ENCODE data around the gene SRRM1. TPM values are rescaled to one million over a fixed set of nuclear protein-coding genes. Genes with fewer than 3 reads are reported as not detected.
A peak's percentile ranks its signal among the peaks of the same experiment; 100 is the strongest.

The SRRM1 gene, protein sequence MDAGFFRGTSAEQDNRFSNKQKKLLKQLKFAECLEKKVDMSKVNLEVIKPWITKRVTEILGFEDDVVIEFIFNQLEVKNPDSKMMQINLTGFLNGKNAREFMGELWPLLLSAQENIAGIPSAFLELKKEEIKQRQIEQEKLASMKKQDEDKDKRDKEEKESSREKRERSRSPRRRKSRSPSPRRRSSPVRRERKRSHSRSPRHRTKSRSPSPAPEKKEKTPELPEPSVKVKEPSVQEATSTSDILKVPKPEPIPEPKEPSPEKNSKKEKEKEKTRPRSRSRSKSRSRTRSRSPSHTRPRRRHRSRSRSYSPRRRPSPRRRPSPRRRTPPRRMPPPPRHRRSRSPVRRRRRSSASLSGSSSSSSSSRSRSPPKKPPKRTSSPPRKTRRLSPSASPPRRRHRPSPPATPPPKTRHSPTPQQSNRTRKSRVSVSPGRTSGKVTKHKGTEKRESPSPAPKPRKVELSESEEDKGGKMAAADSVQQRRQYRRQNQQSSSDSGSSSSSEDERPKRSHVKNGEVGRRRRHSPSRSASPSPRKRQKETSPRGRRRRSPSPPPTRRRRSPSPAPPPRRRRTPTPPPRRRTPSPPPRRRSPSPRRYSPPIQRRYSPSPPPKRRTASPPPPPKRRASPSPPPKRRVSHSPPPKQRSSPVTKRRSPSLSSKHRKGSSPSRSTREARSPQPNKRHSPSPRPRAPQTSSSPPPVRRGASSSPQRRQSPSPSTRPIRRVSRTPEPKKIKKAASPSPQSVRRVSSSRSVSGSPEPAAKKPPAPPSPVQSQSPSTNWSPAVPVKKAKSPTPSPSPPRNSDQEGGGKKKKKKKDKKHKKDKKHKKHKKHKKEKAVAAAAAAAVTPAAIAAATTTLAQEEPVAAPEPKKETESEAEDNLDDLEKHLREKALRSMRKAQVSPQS
- 157 and 163 TPM in 2 replicates for total RNA-seq
- polyA plus RNA-seq: 30.9 and 39.7 TPM in 2 replicates
- 48.0 and 64.2 TPM in 2 replicates for polyA plus RNA-seq (2011; cell fraction: cytosol; rRNA removed)
- polyA plus RNA-seq (2011; cell fraction: nucleus; rRNA removed): 124 and 146 TPM in 2 replicates
- polyA plus RNA-seq (2012): 47.7 and 57.8 TPM in 2 replicates
- polyA minus RNA-seq: 58.9 and 66.5 TPM in 2 replicates
- polyA minus RNA-seq (2011; cell fraction: cytosol; rRNA and poly(A)+ RNA removed): 36.9 TPM
- polyA minus RNA-seq (2011; cell fraction: nucleus; rRNA and poly(A)+ RNA removed): 109 and 157 TPM in 2 replicates
- Bru-seq, nascent RNA: percentile 97 among the genes with signal in this experiment
- BruChase-seq, experiment 1, labeled RNA remaining after a 6-hour chase: percentile 98 among the genes with signal in this experiment
- BruChase-seq, experiment 2, labeled RNA remaining after a 2-hour chase: percentile 97 among the genes with signal in this experiment
- long read RNA-seq, full-length matches to known transcripts: 43 of 213 reads
- long read RNA-seq, partial matches to known transcripts: 47 of 213 reads
- long read RNA-seq, other reads (novel, unspliced or antisense): 123 of 213 reads

DNA sequence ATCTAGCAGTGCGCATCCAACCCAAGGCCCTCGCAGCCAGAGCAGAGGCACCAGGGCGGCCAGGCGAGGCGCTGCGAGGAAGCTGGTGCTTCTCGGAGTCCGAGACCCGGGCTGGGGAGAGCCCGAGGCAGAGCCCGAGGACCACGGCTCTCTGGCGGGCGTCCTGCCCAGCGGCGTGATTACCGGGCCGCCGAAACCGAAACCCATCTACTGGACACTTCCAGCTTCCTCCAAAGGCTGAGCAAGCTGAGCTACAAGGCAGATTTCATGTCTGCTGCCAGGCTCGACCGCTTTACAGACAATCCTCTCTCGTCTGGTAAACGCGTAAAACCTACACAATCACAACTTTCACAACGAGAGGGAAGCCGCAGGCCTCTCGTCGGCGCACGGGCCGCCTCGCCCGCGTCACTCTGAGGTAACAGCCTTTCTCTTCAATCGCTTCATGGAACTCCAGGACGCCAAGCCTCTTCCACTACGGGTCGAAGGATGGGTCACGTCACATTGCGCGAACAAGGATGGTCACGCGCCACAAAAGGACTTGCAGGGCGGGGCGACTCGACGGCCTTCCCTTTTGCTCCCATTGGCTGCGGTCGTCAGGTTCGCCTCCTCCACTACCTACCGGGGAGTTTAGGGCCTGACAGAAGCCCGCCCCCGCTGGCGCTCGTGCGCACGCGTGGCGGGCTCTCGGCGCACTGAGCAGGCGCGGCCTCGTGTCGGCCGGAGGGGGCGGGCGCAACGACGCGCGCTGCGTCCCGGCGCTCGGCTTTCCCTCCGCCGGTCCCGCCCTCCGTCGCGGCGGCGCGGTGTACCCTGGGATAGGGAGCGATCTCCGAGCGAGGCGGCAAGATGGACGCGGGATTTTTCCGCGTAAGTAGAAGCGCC is at the start of gene SRRM1:
Gene SRRM1 (plus strand): TSS at position 822 of the 882 bp plus-strand sequence. CDS start 25 bp downstream, at position 847.
- dilution Hi-C loops (cut with MboI; ENCODE audit: extremely low pct_ligation_motif_present, low sequenced_read_pairs): no loop called here

More for the DNA sequence above, at the start of gene SRRM1:
- BruUV-seq (replicated peaks): TSS peak; percentile 94
- Histone ChIP-seq H3K79me2 (ENCODE audit: control insufficient read depth, insufficient read depth, low read length) (peaks cover 38% of the 10 kb centered on the region), H3K9me3 (replicated peaks; ENCODE audit: control insufficient read depth, insufficient read depth, low read length) (no peaks in the 10 kb centered on the region), H3K27me3 (ENCODE audit: control insufficient read depth in 2 of 2, insufficient read depth in 2 of 2, low read length in 2 of 2) (peaks cover 0 to under 1% of the 10 kb centered on the region in 2 experiments), H3K36me3 (ENCODE audit: control insufficient read depth in 2 of 2, extremely low read depth in 1 of 2, insufficient read depth in 2 of 2, low read length in 2 of 2) (peaks cover 4 to 9% of the 10 kb centered on the region in 2 experiments), H4K20me1 (replicated peaks; ENCODE audit: control insufficient read depth, extremely low read depth, insufficient read depth, low read length) (peaks cover 6% of the 10 kb centered on the region), H2AFZ (ENCODE audit: low read depth, low read length) (peak within 1 kb of the TSS; percentile 23), H3K4me3 (replicated peaks in 1 of 3; ENCODE audit: insufficient read depth in 1 of 3, low read depth in 1 of 3, low read length in 3 of 3) (peak within 1 kb of the TSS; percentile 81 to 100 (median 81)), H3K4me1 (ENCODE audit: control insufficient read depth, extremely low read depth, insufficient read depth, low read length) (peaks cover 18% of the 10 kb centered on the region), H3K27ac (ENCODE audit: insufficient read depth, low read depth, low read length) (peak within 1 kb of the TSS; percentile 84), H3K4me2 (ENCODE audit: insufficient read depth, low read length) (peak within 1 kb of the TSS; percentile 89), H3K9me1 (replicated peaks; ENCODE audit: control insufficient read depth, extremely low read depth, insufficient read depth, low read length) (no peaks in the 10 kb centered on the region), H3K9ac (replicated peaks; ENCODE audit: extremely low read depth, insufficient read depth, low read length) (peak within 1 kb of the TSS; percentile 90)
- ChIA-PET POLR2A (no interaction called here), CTCF (interaction anchor here (1.1 to 1.9 kb wide), 5 partner anchors 56 to 493 kb away, joined by 3 to 10 read pairs (median 4); no protein-coding TSS in a partner anchor)
- FAIRE-seq: peak; percentile 94
- intact Hi-C loops (cut with micrococcal nuclease): loop anchor here (1.0 to 5.0 kb wide), 6 partner anchors 105 to 590 kb away; partner anchors contain the start of genes CLIC4, STPG1 and SYF2
- DNase-seq (ENCODE audit: low read depth, low spot score): peak; percentile 100
- peak; percentile 98 for TF ChIP-seq POLR2A (IDR thresholded peaks at IDR 0.05; ENCODE audit: low read depth, low read length)
- TF ChIP-seq POLR2AphosphoS5 (IDR thresholded peaks at IDR 0.05; ENCODE audit: insufficient read depth, low read depth, low read length): peak; percentile 93
- TF ChIP-seq, protein P1, sequence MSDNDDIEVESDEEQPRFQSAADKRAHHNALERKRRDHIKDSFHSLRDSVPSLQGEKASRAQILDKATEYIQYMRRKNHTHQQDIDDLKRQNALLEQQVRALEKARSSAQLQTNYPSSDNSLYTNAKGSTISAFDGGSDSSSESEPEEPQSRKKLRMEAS (IDR thresholded peaks at IDR 0.05; ENCODE audit: insufficient read depth, insufficient read length): peak; percentile 85
- no peak for TF ChIP-seq JUN (IDR thresholded peaks at IDR 0.05; ENCODE audit: borderline replicate concordance, insufficient read depth, insufficient read length, low read depth)
- TF ChIP-seq, protein P2, sequence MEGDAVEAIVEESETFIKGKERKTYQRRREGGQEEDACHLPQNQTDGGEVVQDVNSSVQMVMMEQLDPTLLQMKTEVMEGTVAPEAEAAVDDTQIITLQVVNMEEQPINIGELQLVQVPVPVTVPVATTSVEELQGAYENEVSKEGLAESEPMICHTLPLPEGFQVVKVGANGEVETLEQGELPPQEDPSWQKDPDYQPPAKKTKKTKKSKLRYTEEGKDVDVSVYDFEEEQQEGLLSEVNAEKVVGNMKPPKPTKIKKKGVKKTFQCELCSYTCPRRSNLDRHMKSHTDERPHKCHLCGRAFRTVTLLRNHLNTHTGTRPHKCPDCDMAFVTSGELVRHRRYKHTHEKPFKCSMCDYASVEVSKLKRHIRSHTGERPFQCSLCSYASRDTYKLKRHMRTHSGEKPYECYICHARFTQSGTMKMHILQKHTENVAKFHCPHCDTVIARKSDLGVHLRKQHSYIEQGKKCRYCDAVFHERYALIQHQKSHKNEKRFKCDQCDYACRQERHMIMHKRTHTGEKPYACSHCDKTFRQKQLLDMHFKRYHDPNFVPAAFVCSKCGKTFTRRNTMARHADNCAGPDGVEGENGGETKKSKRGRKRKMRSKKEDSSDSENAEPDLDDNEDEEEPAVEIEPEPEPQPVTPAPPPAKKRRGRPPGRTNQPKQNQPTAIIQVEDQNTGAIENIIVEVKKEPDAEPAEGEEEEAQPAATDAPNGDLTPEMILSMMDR (IDR thresholded peaks at IDR 0.05; ENCODE audit: extremely low read depth in 1 of 2, insufficient read depth in 1 of 2, low read depth in 1 of 2, low read length in 2 of 2): no peak
- TF ChIP-seq FOS (IDR thresholded peaks at IDR 0.05; ENCODE audit: borderline replicate concordance, insufficient read depth, low read length): no peak
- TF ChIP-seq MYC (IDR thresholded peaks at IDR 0.05; ENCODE audit: low read depth, low read length): peak; percentile 93
- no peak for TF ChIP-seq GATA2 (IDR thresholded peaks at IDR 0.05; ENCODE audit: insufficient read depth, insufficient read length, low read depth, low read length)
- no peak for TF ChIP-seq EZH2 (IDR thresholded peaks at IDR 0.05; ENCODE audit: borderline replicate concordance, low read depth, low read length, severe bottlenecking)

Measured in endothelial cell of umbilical vein (primary cell).